Measurements from ENCODE around the gene PLEKHM3. TPM values are rescaled to one million over a fixed set of nuclear protein-coding genes. Genes with fewer than 3 reads are reported as not detected.

The PLEKHM3 gene
- total and polyA plus RNA-seq, 2 donors (not counting 1 experiment from before 2014, with no cell fraction given): 5.3 to 20.1 TPM

- H3K4me3 ChIP-seq (replicated peaks in 1 of 4; ENCODE audit: control extremely low read depth in 1 of 4, insufficient read depth in 1 of 4, low read depth in 3 of 4, low read length in 4 of 4): no peak overlapping the region
- H3K27me3 ChIP-seq (ENCODE audit: control insufficient read depth, insufficient read depth, low read length): no peaks in the 10 kb centered on the region
- H3K4me1 ChIP-seq (ENCODE audit: control insufficient read depth, extremely low read depth, insufficient read depth, low read length): no peaks in the 10 kb centered on the region
- no peaks in the 10 kb centered on the region for H3K9me3 ChIP-seq (ENCODE audit: control insufficient read depth, insufficient read depth, low read depth, low read length)
- no peak overlapping the region for H3K9ac ChIP-seq (ENCODE audit: insufficient read depth, low read length)
- H2AFZ ChIP-seq (ENCODE audit: low read length): no peak overlapping the region
- H3K79me2 ChIP-seq (ENCODE audit: control insufficient read depth, insufficient read depth, low read length): no peaks in the 10 kb centered on the region
- H3K27ac ChIP-seq (ENCODE audit: insufficient read depth, low read length): no peak overlapping the region
- TF ChIP-seq CTCF (conservative IDR thresholded peaks at IDR 0.05 in 1 of 2, IDR thresholded peaks at IDR 0.05 in 1 of 2; ENCODE audit: low read depth in 1 of 2, low read length in 2 of 2) (no peak), EZH2 (IDR thresholded peaks at IDR 0.05; ENCODE audit: low read length, missing control alignments) (no peak)
- H3K4me2 ChIP-seq (ENCODE audit: extremely low read depth, insufficient read depth, low read length): no peak overlapping the region
- no peaks in the 10 kb centered on the region for H3K36me3 ChIP-seq (ENCODE audit: control insufficient read depth, insufficient read depth, low read length)
- H4K20me1 ChIP-seq (ENCODE audit: control insufficient read depth, extremely low read depth, insufficient read depth, low read length): no peaks in the 10 kb centered on the region
- DNase-seq (ENCODE audit: low read depth in 2 of 2): no peak
Measured at GRCh38 chr2:207787800-207788199, 237.5 kb downstream of the PLEKHM3 start.

- H3K9ac ChIP-seq (ENCODE audit: insufficient read depth, low read length): no peak overlapping the region
- H4K20me1 ChIP-seq (ENCODE audit: control insufficient read depth, extremely low read depth, insufficient read depth, low read length): no peaks in the 10 kb centered on the region
- DNase-seq (ENCODE audit: low read depth in 2 of 2): no peak
- H3K4me3 ChIP-seq (replicated peaks in 1 of 4; ENCODE audit: control extremely low read depth in 1 of 4, insufficient read depth in 1 of 4, low read depth in 3 of 4, low read length in 4 of 4): no peak overlapping the region
- no peak overlapping the region for H3K27ac ChIP-seq (ENCODE audit: insufficient read depth, low read length)
- H3K9me3 ChIP-seq (ENCODE audit: control insufficient read depth, insufficient read depth, low read depth, low read length): no peaks in the 10 kb centered on the region
- H2AFZ ChIP-seq (ENCODE audit: low read length): no peak overlapping the region
- H3K27me3 ChIP-seq (ENCODE audit: control insufficient read depth, insufficient read depth, low read length): no peaks in the 10 kb centered on the region
- TF ChIP-seq EZH2 (IDR thresholded peaks at IDR 0.05; ENCODE audit: low read length, missing control alignments): no peak
- TF ChIP-seq CTCF (conservative IDR thresholded peaks at IDR 0.05 in 1 of 2, IDR thresholded peaks at IDR 0.05 in 1 of 2; ENCODE audit: low read depth in 1 of 2, low read length in 2 of 2): no peak
- no peak overlapping the region for H3K4me2 ChIP-seq (ENCODE audit: extremely low read depth, insufficient read depth, low read length)
- no peaks in the 10 kb centered on the region for H3K4me1 ChIP-seq (ENCODE audit: control insufficient read depth, extremely low read depth, insufficient read depth, low read length)
- H3K79me2 ChIP-seq (ENCODE audit: control insufficient read depth, insufficient read depth, low read length): no peaks in the 10 kb centered on the region
- no peaks in the 10 kb centered on the region for H3K36me3 ChIP-seq (ENCODE audit: control insufficient read depth, insufficient read depth, low read length)
Measured at GRCh38 chr2:207787017-207787416, 238.3 kb downstream of the PLEKHM3 start.

DNA sequence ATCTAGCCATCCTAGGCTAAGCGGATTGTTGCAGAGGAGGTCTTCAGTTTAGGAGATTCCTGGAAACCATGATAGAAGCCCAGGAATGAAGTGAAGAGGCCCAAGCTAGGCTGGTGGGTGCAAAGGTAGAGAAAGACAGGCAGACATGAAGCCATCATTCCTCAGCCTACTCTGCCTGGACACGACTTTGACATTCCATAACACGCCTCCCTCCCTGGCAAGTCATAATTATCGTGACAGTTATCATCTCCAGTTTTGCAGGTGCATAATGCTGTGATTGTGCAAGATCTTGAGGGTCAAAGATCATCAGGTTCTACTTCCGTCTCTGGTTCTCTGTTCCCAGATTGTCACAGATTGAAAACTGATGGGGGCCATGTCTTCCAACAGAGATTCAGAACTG, 240.4 kb downstream of the PLEKHM3 start:
- no peaks in the 10 kb centered on the region for H3K9me3 ChIP-seq (ENCODE audit: control insufficient read depth, insufficient read depth, low read depth, low read length)
- H3K36me3 ChIP-seq (ENCODE audit: control insufficient read depth, insufficient read depth, low read length): no peaks in the 10 kb centered on the region
- no peak overlapping the region for H2AFZ ChIP-seq (ENCODE audit: low read length)
- no peaks in the 10 kb centered on the region for H3K4me1 ChIP-seq (ENCODE audit: control insufficient read depth, extremely low read depth, insufficient read depth, low read length)
- H3K4me3 ChIP-seq (replicated peaks in 1 of 4; ENCODE audit: control extremely low read depth in 1 of 4, insufficient read depth in 1 of 4, low read depth in 3 of 4, low read length in 4 of 4): no peak overlapping the region
- DNase-seq (ENCODE audit: low read depth in 2 of 2): no peak
- H3K27ac ChIP-seq (ENCODE audit: insufficient read depth, low read length): no peak overlapping the region
- no peaks in the 10 kb centered on the region for H4K20me1 ChIP-seq (ENCODE audit: control insufficient read depth, extremely low read depth, insufficient read depth, low read length)
- H3K79me2 ChIP-seq (ENCODE audit: control insufficient read depth, insufficient read depth, low read length): no peaks in the 10 kb centered on the region
- TF ChIP-seq CTCF (conservative IDR thresholded peaks at IDR 0.05 in 1 of 2, IDR thresholded peaks at IDR 0.05 in 1 of 2; ENCODE audit: low read depth in 1 of 2, low read length in 2 of 2): no peak
- no peak for TF ChIP-seq EZH2 (IDR thresholded peaks at IDR 0.05; ENCODE audit: low read length, missing control alignments)
- H3K4me2 ChIP-seq (ENCODE audit: extremely low read depth, insufficient read depth, low read length): no peak overlapping the region
- peaks cover 3% of the 10 kb centered on the region for H3K27me3 ChIP-seq (ENCODE audit: control insufficient read depth, insufficient read depth, low read length)
- no peak overlapping the region for H3K9ac ChIP-seq (ENCODE audit: insufficient read depth, low read length)

Data from fibroblast of lung (primary cell).